HG02973 (cell line): ENCODE measurements around the gene BICD2.

Experiments used
- ATAC-seq: cut with Tn5 transposase; IDR thresholded peaks from one replicate; pipeline ENCODE4 v1.9.1; 2021; ENCODE audit warnings: moderate library complexity; ENCODE audit not compliant: unreplicated experiment

Gene BICD2

GRCh38 chr9:92728831-92729734 is 35.5 kb downstream of the BICD2 start:
- peak; percentile 91 for ATAC-seq

GRCh38 chr9:92727716-92728700 is 36.6 kb downstream of the BICD2 start:
- ATAC-seq, result no peak

- no peak for ATAC-seq
These were observed 37.5 kb downstream of the BICD2 start for GRCh38 chr9:92726971-92727715.

- ATAC-seq, result no peak
These were observed 38.3 kb downstream of the BICD2 start for GRCh38 chr9:92726348-92726747.

GRCh38 chr9:92725766-92726165 is 38.9 kb downstream of the BICD2 start:
- ATAC-seq, result no peak

GRCh38 chr9:92725266-92725545 is 39.4 kb downstream of the BICD2 start:
- no peak for ATAC-seq

- no peak for ATAC-seq
These were observed 39.9 kb downstream of the BICD2 start for GRCh38 chr9:92724528-92725265.

- ATAC-seq, result no peak
These were observed 40.8 kb downstream of the BICD2 start for GRCh38 chr9:92723801-92724323.

GRCh38 chr9:92723299-92723625 is 41.4 kb downstream of the BICD2 start:
- ATAC-seq, result no peak

GRCh38 chr9:92722386-92723298 is 42.0 kb downstream of the BICD2 start:
- no peak for ATAC-seq

GRCh38 chr9:92721548-92721947 is 43.1 kb downstream of the BICD2 start:
- ATAC-seq, result no peak

GRCh38 chr9:92720807-92721535 is 43.7 kb downstream of the BICD2 start:
- no peak for ATAC-seq

- no peak for ATAC-seq
These were observed 44.3 kb downstream of the BICD2 start for GRCh38 chr9:92720209-92720765.

GRCh38 chr9:92719028-92719647 is 45.5 kb downstream of the BICD2 start:
- ATAC-seq, result no peak

GRCh38 chr9:92718086-92719001 is 46.3 kb downstream of the BICD2 start:
- no peak for ATAC-seq

GRCh38 chr9:92717201-92718085 is 47.2 kb downstream of the BICD2 start:
- no peak for ATAC-seq
